Mammary epithelial cell (primary cell): ENCODE data around the gene CEACAM7.

Experiments used
- EZH2 ChIP-seq: IDR thresholded peaks from 2 replicates; pipeline ENCODE4 v1.6.1; 2012; ENCODE audit warnings: low read length, inconsistent platforms, borderline replicate concordance
- TF ChIP-seq, protein P1 (sequence below), 2 donors: IDR thresholded peaks in 1 of 2; conservative IDR thresholded peaks in 1 of 2; 2 replicates each; pipeline ENCODE4 v1.5.1; 2011 to 2012; ENCODE audit warnings: inconsistent platforms in 2 of 2, low read length in 2 of 2, mild to moderate bottlenecking in 2 of 2, control low read depth in 1 of 2, low read depth in 1 of 2; ENCODE audit not compliant: insufficient read depth in 1 of 2; ENCODE audit errors: extremely low read depth in 1 of 2

DNA sequence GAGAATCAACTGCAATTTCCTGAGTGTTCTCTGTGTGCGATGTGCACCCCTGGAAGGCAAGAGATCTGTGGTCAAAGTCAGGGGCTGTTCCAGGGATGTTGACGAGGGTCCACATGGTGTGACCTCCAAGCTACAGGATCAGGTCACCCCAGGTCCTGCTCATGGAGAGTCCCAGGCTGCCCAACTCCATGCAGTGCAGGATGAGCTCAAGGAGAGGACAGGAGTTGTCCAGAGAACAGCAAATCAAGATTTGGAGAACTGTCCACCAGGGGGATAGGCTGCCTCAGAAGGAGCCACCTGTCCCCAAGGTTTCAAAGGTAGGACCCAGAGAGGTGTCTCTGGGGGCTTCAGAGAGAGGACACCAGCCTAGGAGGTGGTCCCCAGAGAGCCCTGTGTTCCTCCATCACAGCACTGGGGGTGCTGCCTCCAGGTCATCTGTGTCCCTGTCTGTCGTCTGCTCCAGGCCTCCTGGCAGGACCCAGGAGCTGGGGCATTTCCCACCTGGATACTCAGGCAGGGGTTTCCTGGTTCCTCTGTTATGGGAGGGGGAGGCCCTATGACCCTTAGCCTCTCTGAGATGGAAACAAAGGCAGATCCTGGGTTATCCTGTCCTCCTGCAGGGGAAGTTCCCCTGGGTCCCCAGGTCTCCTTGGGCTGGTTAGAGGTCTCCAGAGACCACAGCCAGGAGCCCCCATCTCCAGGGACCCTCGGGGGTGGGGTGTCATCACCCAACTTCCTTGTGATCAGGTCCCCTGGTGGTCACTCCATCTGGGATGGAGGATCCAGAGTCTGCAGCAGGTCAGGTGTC is 2.1 kb upstream of the CEACAM7 start:
- TF ChIP-seq, protein P1, sequence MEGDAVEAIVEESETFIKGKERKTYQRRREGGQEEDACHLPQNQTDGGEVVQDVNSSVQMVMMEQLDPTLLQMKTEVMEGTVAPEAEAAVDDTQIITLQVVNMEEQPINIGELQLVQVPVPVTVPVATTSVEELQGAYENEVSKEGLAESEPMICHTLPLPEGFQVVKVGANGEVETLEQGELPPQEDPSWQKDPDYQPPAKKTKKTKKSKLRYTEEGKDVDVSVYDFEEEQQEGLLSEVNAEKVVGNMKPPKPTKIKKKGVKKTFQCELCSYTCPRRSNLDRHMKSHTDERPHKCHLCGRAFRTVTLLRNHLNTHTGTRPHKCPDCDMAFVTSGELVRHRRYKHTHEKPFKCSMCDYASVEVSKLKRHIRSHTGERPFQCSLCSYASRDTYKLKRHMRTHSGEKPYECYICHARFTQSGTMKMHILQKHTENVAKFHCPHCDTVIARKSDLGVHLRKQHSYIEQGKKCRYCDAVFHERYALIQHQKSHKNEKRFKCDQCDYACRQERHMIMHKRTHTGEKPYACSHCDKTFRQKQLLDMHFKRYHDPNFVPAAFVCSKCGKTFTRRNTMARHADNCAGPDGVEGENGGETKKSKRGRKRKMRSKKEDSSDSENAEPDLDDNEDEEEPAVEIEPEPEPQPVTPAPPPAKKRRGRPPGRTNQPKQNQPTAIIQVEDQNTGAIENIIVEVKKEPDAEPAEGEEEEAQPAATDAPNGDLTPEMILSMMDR (conservative IDR thresholded peaks at IDR 0.05 in 1 of 2, IDR thresholded peaks at IDR 0.05 in 1 of 2; ENCODE audit: extremely low read depth in 1 of 2, insufficient read depth in 1 of 2, low read depth in 1 of 2, low read length in 2 of 2): no peak
- no peak for TF ChIP-seq EZH2
